HEK293T (cell line): ENCODE measurements around the gene CD52.
"Not testable (repeated sequence)": the region's sequence is repeated elsewhere in the genome, so short reads cannot be mapped to it uniquely, and the experiment has no call there.

Experiments used
- CTCF ChIA-PET: fragments of 350-600 bp; formaldehyde crosslinking; extraction: SDS; loops from one replicate; lab custom pipeline; 2021; ENCODE audit warnings: antibody characterized with exemption, inconsistent platforms; lab: Yijun Ruan, JAX
- POLR2A ChIA-PET: fragments of 350-600 bp; formaldehyde crosslinking; extraction: SDS; loops from one replicate; lab custom pipeline; 2020; ENCODE audit warnings: antibody characterized with exemption, inconsistent platforms; lab: Yijun Ruan, JAX
- DNase-seq: peaks from one replicate; pipeline ENCODE4 v3.0.0; 2012; ENCODE audit warnings: mixed read lengths; ENCODE audit errors: extremely low spot score
- ARNT ChIP-seq: fragments of 450-650 bp; IDR thresholded peaks from 2 replicates; pipeline ENCODE4 v1.6.1; 2017; ENCODE audit warnings: mild to moderate bottlenecking
- BHLHE40 ChIP-seq: fragments of 450-650 bp; IDR thresholded peaks from 2 replicates; pipeline ENCODE4 v1.6.1; 2016; ENCODE audit warnings: mild to moderate bottlenecking, moderate library complexity, borderline replicate concordance
- CTBP1 ChIP-seq: fragments of 450-650 bp; IDR thresholded peaks from 2 replicates; pipeline ENCODE4 v1.6.1; 2016; ENCODE audit warnings: borderline replicate concordance
- ELF4 ChIP-seq: fragments of 450-650 bp; IDR thresholded peaks from 2 replicates; pipeline ENCODE4 v1.6.1; 2017; ENCODE audit warnings: antibody characterized with exemption
- FOXA1 ChIP-seq: fragments of 450-650 bp; IDR thresholded peaks from 2 replicates; pipeline ENCODE4 v1.6.1; 2016; ENCODE audit warnings: mild to moderate bottlenecking
- FOXK2 ChIP-seq: fragments of 450-650 bp; IDR thresholded peaks from 2 replicates; pipeline ENCODE4 v1.6.1; 2016; ENCODE audit warnings: mild to moderate bottlenecking
- FOXM1 ChIP-seq: fragments of 450-650 bp; IDR thresholded peaks from 2 replicates; pipeline ENCODE4 v1.6.1; 2017; ENCODE audit warnings: mild to moderate bottlenecking, borderline replicate concordance
- HDGF ChIP-seq: fragments of 450-650 bp; IDR thresholded peaks from 2 replicates; pipeline ENCODE4 v1.6.1; 2017; ENCODE audit warnings: antibody characterized with exemption, borderline replicate concordance
- L3MBTL2 ChIP-seq: fragments of 450-650 bp; conservative IDR thresholded peaks from 2 replicates; pipeline ENCODE4 v1.6.1; 2016; ENCODE audit warnings: mild to moderate bottlenecking
- LEF1 ChIP-seq: fragments of 450-650 bp; IDR thresholded peaks from 2 replicates; pipeline ENCODE4 v1.6.1; 2017; ENCODE audit warnings: mild to moderate bottlenecking, borderline replicate concordance
- NFRKB ChIP-seq: fragments of 450-650 bp; IDR thresholded peaks from 2 replicates; pipeline ENCODE4 v1.6.1; 2016; ENCODE audit warnings: mild to moderate bottlenecking, moderate library complexity
- PKNOX1 ChIP-seq: fragments of 450-650 bp; IDR thresholded peaks from 2 replicates; pipeline ENCODE4 v1.6.1; 2016
- SP1 ChIP-seq: fragments of 450-650 bp; IDR thresholded peaks from 2 replicates; pipeline ENCODE4 v1.6.1; 2017
- SUZ12 ChIP-seq: fragments of 450-650 bp; IDR thresholded peaks from 2 replicates; pipeline ENCODE4 v1.6.1; 2016; ENCODE audit warnings: mild to moderate bottlenecking
- TARDBP ChIP-seq: fragments of 450-650 bp; IDR thresholded peaks from 2 replicates; pipeline ENCODE4 v1.6.1; 2016
- ZNF384 ChIP-seq: fragments of 450-650 bp; IDR thresholded peaks from 2 replicates; pipeline ENCODE4 v1.6.1; 2016

CD52 gene

DNA sequence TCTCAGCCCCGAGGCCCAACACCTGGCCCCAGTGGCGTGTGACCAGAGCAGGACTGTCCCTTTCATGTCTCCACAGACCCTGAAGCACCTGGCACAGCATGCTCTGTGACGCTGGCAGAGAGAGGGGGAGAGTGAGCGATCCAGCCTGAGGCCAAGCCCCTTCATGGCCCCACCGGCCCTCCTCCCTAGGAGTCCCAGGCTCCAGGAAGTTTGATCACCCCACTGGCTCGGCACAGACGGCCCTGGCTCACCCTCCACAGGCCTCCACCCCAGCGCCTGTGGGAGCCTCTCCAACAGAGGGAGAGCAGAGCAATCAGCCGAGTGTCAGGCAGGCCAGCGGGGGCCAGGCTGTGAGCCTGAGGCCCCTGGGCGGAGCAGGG is 26.9 kb upstream of the CD52 start:
- ChIA-PET POLR2A (no interaction called here), CTCF (no interaction called here)
- no peak for DNase-seq
- TF ChIP-seq FOXA1, result no peak
- no peak for TF ChIP-seq SUZ12
- TF ChIP-seq HDGF, result no peak
- TF ChIP-seq ZNF384, result no peak
- no peak for TF ChIP-seq L3MBTL2
- TF ChIP-seq CTBP1, result no peak
- TF ChIP-seq TARDBP, result no peak
- TF ChIP-seq ELF4, result no peak
- TF ChIP-seq PKNOX1, result no peak
- no peak for TF ChIP-seq BHLHE40
- TF ChIP-seq NFRKB, result no peak
- TF ChIP-seq LEF1, result no peak
- TF ChIP-seq FOXK2, result no peak
- TF ChIP-seq ARNT, result no peak
- TF ChIP-seq SP1, result no peak
- TF ChIP-seq FOXM1, result no peak

DNA sequence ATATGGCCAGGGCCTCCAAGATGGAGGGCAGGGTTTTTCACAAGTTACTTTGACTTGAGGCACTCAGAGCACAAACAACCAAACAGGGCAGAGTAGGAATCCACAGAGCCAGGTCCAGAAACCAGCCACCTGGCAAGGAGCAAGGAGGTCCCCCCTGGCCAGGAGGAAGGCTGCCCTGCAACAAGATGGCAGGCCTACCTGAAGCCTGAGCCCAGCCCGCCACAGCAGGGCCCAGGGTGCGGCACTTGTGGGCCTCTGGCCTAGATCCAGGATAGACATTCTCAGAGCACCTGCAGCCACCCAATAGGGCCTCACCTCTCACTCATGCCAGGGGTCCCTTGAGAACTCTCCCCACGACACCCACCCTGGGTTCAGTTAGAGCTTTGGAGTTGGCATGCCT is 26.3 kb upstream of the CD52 start:
- POLR2A ChIA-PET, result no interaction called here
- DNase-seq, result no peak
- TF ChIP-seq ZNF384 (no peak), ARNT (no peak)
- CTCF ChIA-PET, result no interaction called here

GRCh38 chr1:26291939-26292338 is 25.8 kb upstream of the CD52 start:
- CTCF ChIA-PET, result no interaction called here

DNA sequence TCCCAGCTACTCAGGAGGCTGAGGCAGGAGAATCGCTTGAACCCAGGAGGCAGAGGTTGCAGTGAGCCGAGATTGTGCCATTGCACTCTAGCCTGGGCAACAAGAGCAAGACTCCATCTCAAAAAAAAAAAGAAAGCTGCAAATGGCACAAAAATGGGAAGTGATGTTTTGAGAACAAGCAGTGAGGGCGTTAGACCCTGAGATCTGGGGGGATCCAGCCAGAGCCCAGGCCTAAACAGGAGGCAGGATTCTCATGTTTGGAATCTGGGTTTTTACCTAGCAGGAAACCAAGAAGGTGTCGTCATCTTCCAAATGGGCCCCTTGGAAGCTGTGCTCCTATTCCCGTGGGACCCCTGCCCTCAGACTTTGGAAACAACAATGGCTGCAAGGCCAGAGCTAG is 25.0 kb upstream of the CD52 start:
- POLR2A ChIA-PET, DNase-seq: not testable (repeated sequence)
- CTCF ChIA-PET, result interaction anchor here (0.6 kb wide), 2 partner anchors 89 to 533 kb away, joined by 3 read pairs; no protein-coding TSS in a partner anchor

More at GRCh38 chr1:26291939-26292338, 25.8 kb upstream of the CD52 start:
- TF ChIP-seq SP1 (no peak), L3MBTL2 (no peak), ARNT (no peak), BHLHE40 (no peak), CTBP1 (no peak), ZNF384 (no peak), LEF1 (no peak), FOXA1 (no peak), NFRKB (no peak), ELF4 (no peak), HDGF (no peak), PKNOX1 (no peak), FOXK2 (no peak), SUZ12 (no peak), TARDBP (no peak), FOXM1 (no peak)
- POLR2A ChIA-PET, result no interaction called here
- no peak for DNase-seq

GRCh38 chr1:26293911-26294463 is 23.8 kb upstream of the CD52 start:
- no peak for DNase-seq
- POLR2A ChIA-PET, result no interaction called here
- CTCF ChIA-PET, result interaction anchor here (1.0 kb wide), 1 partner anchor 8 kb away, joined by 3 read pairs; no protein-coding TSS in a partner anchor
- TF ChIP-seq ELF4, result no peak
- TF ChIP-seq TARDBP, result no peak
- TF ChIP-seq CTBP1, result no peak
- TF ChIP-seq FOXM1, result no peak
- TF ChIP-seq LEF1, result no peak
- no peak for TF ChIP-seq BHLHE40
- no peak for TF ChIP-seq L3MBTL2
- TF ChIP-seq PKNOX1, result no peak
- TF ChIP-seq NFRKB, result no peak
- TF ChIP-seq HDGF, result no peak
- no peak for TF ChIP-seq FOXK2

GRCh38 chr1:26295194-26296138 is 22.3 kb upstream of the CD52 start:
- TF ChIP-seq TARDBP (no peak), BHLHE40 (no peak), ZNF384 (no peak), SP1 (no peak), SUZ12 (no peak), L3MBTL2 (no peak), FOXM1 (no peak), FOXK2 (no peak)
- CTCF ChIA-PET, result no interaction called here
- no peak for DNase-seq
- POLR2A ChIA-PET, result interaction anchor here (1.4 kb wide), 1 partner anchor 12 kb away, joined by 7 read pairs; the partner anchor contains the start of gene UBXN11
